ENCODE data around the gene SLC26A9.

- no peak for TF ChIP-seq ZNF121 (tag by site-specific recombination; IDR thresholded peaks at IDR 0.05)
- TF ChIP-seq ZBTB1 (tag by site-specific recombination; IDR thresholded peaks at IDR 0.05): no peak
- TF ChIP-seq ZBTB10 (tag by site-specific recombination; IDR thresholded peaks at IDR 0.05): no peak
- no peak for TF ChIP-seq CTCF (tag by site-specific recombination; IDR thresholded peaks at IDR 0.05)
- no peak for TF ChIP-seq SP2 (tag by site-specific recombination; IDR thresholded peaks at IDR 0.05)
- no peak for TF ChIP-seq ZBTB21 (tag by site-specific recombination; IDR thresholded peaks at IDR 0.05)
These were observed 28.5 kb downstream of the SLC26A9 start for GRCh38 chr1:205914730-205915129.
